Tibial artery (tissue), 4 donors: Measurements from ENCODE around the gene CCNY.

Source experiments
- DNase-seq, 2 donors: peaks; one replicate each; pipeline ENCODE4 v3.0.0-alpha.2; 2019
- H3K27ac ChIP-seq, 2 donors: fragments of 200-600 bp; sonication (generic) in 1 of 2; 1 replicate in 1 of 2; 2 replicates in 1 of 2; pipeline ENCODE4 v1.5.1; 2018 to 2019; ENCODE audit warnings: mild to moderate bottlenecking in 1 of 2
- H3K27me3 ChIP-seq, 2 donors: fragments of 200-600 bp; sonication (generic) in 1 of 2; one replicate each; pipeline versions ENCODE4 v1.5.1 to v1.6.0; 2016 to 2019
- H3K36me3 ChIP-seq, 3 donors: fragments of 200-600 bp; sonication (generic) in 2 of 3; one replicate each; pipeline ENCODE4 v1.5.1; 2016 to 2019; ENCODE audit warnings: mild to moderate bottlenecking in 2 of 3
- H3K4me1 ChIP-seq, 4 donors: fragments of 200-600 bp; sonication (generic) in 2 of 4; 1 replicate in 3 of 4; 2 replicates in 1 of 4; pipeline ENCODE4 v1.5.1; 2016 to 2019
- H3K4me3 ChIP-seq, 2 donors: fragments of 200-600 bp; sonication (generic) in 1 of 2; 1 replicate in 1 of 2; 2 replicates in 1 of 2; pipeline ENCODE4 v1.5.1; 2018 to 2019; ENCODE audit warnings: mild to moderate bottlenecking in 2 of 2
- H3K9me3 ChIP-seq, 3 donors: fragments of 200-600 bp; sonication (generic) in 1 of 3; one replicate each; pipeline ENCODE4 v1.5.1; 2016 to 2019
- CTCF ChIP-seq, 2 experiments: fragments of 200-600 bp in 1 of 2; fragments of 450-650 bp in 1 of 2; IDR thresholded peaks; one replicate each; pipeline ENCODE4 v1.5.1; 2017 to 2019; ENCODE audit warnings: antibody characterized with exemption in 2 of 2, mild to moderate bottlenecking in 1 of 2, moderate library complexity in 1 of 2
- intact Hi-C: fragments of 100-400 bp; cut with DNase I; formaldehyde crosslinking; loops from one replicate; pipeline ENCODE4 v1.15.0; 2023; ENCODE audit warnings: low total_unique reads

Gene CCNY

GRCh38 chr10:35316218-35316967 lies 19.9 kb upstream of the CCNY start:
- Histone ChIP-seq H3K4me1 (no peaks in the 10 kb centered on the region), H3K27me3 (no peaks in the 10 kb centered on the region), H3K9me3 (no peaks in the 10 kb centered on the region), H3K4me3 (no peak overlapping the region), H3K36me3 (peaks cover 12 to 38% (median 15%) of the 10 kb centered on the region in 3 donors), H3K27ac (no peak overlapping the region)
- intact Hi-C loops, result no loop called here
- no peak for DNase-seq
- TF ChIP-seq CTCF (IDR thresholded peaks at IDR 0.05), result no peak

- H3K4me1 ChIP-seq, result no peaks in the 10 kb centered on the region
- no peak overlapping the region for H3K4me3 ChIP-seq
- no peak for TF ChIP-seq CTCF (IDR thresholded peaks at IDR 0.05)
- no peak for DNase-seq
- H3K27ac ChIP-seq, result no peak overlapping the region
- no peaks in the 10 kb centered on the region for H3K27me3 ChIP-seq
- H3K36me3 ChIP-seq, result peaks cover 12 to 48% (median 15%) of the 10 kb centered on the region in 3 donors
- intact Hi-C loops, result no loop called here
- H3K9me3 ChIP-seq, result no peaks in the 10 kb centered on the region
These were observed 17.8 kb upstream of the CCNY start for GRCh38 chr10:35318551-35318950.

- TF ChIP-seq CTCF (IDR thresholded peaks at IDR 0.05), result no peak
- Histone ChIP-seq H3K4me1 (no peaks in the 10 kb centered on the region), H3K27ac (no peak overlapping the region), H3K4me3 (no peak overlapping the region), H3K9me3 (no peaks in the 10 kb centered on the region), H3K27me3 (no peaks in the 10 kb centered on the region), H3K36me3 (peaks cover 5 to 40% (median 7%) of the 10 kb centered on the region in 3 donors)
- intact Hi-C loops, result no loop called here
- no peak for DNase-seq
These were observed 16.0 kb upstream of the CCNY start for GRCh38 chr10:35320341-35320740.

GRCh38 chr10:35322636-35323035 lies 13.7 kb upstream of the CCNY start:
- no peak for TF ChIP-seq CTCF (IDR thresholded peaks at IDR 0.05)
- peaks cover 0 to 25% (median 0%) of the 10 kb centered on the region in 3 donors for H3K36me3 ChIP-seq
- no peak for DNase-seq
- intact Hi-C loops, result no loop called here
- H3K4me1 ChIP-seq, result peaks cover 0 to under 1% (median 0%) of the 10 kb centered on the region in 4 donors
- H3K9me3 ChIP-seq, result no peaks in the 10 kb centered on the region
- H3K4me3 ChIP-seq, result no peak overlapping the region
- H3K27ac ChIP-seq, result no peak overlapping the region
- no peaks in the 10 kb centered on the region for H3K27me3 ChIP-seq

- Histone ChIP-seq H3K4me3 (no peak overlapping the region), H3K36me3 (peaks cover 0 to 19% (median 0%) of the 10 kb centered on the region in 3 donors), H3K4me1 (peaks cover 0 to 15% (median 0%) of the 10 kb centered on the region in 4 donors), H3K27ac (no peak overlapping the region), H3K9me3 (no peaks in the 10 kb centered on the region), H3K27me3 (no peaks in the 10 kb centered on the region)
- intact Hi-C loops, result no loop called here
- no peak for DNase-seq
- TF ChIP-seq CTCF (IDR thresholded peaks at IDR 0.05), result no peak
These were observed 12.1 kb upstream of the CCNY start for GRCh38 chr10:35324196-35324595.
